ENCODE results near the gene MRPL11.
A peak's percentile ranks its signal among the peaks of the same experiment; 100 is the strongest.

MRPL11 gene

DNA sequence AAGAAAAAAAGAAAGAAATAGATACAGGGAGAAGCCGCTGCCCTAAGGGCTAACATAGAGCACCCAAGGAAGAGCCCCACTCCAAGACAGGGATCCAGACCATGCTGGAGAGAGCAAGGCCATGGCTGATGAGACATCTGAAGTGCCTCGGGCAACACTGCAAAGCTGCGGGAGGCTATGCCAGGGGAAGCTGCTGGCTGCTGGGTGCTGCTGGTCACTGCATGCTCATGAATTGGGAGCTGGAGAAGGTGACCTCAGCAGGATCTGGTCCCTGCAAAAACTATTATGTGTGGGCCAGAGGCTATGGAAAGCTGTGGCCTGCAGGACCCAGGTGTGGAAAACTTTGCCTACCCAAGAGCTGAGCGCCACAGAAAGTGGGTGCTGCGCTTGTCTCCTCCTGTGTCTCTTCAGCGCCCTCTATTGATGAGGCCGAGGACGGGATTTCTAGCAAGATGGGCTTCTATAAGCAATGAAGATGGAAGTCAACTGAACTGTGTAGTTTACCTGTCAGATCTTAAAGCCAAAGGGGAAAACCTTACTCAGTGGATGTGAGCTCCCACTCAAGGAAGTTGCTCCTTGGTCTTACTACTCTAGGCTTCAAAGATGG is 49.8 kb downstream of the MRPL11 start:
- DNase-seq (ENCODE audit: low spot score), result peak; percentile 67

DNA sequence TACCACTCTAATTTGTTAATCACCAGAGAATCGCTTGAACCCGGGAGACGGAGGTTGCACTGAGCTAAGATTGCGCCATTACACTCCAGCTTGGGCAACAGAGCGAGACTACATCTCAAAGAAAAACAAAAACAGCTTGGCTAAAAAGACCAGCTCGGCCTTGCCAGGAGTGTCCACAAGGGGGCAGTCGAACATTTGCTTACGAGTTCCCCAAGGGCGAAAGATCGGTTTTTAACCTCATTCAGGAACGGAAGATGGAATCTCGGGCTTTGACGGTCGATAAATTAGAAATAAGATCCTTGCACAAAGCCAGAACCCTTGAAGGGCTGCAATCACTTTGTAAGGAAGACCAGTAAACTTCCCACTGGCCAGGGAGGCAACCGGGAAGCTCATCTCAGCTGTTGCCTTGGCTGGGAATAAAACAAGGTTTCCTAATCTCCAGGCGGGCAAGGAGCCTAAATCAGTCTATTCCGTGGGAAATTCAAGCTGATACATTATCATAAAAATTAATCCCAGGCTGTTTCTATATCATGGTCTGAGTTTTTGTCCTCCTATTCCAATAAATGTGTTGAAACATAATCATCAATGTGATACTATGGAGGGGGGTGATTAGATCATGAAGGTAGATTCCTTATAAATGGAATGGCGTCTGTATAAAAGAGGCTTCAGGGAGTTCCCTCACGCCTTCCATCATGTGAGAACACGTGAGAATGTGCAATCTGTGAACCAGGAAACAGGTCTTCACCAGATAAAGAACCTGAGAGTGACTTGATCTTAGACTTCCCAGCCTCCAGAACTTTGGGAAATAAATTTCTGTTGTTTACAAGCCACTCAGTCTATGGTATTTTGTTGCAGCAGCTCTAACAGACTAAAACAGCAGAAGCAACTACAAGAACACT is 52.2 kb downstream of the MRPL11 start:
- DNase-seq (ENCODE audit: low spot score), result peak; percentile 74
